ENCODE measurements around the gene DRC3.
"Not testable (repeated sequence)": the region's sequence is repeated elsewhere in the genome, so short reads cannot be mapped to it uniquely, and the experiment has no call there.

Gene DRC3

DNA sequence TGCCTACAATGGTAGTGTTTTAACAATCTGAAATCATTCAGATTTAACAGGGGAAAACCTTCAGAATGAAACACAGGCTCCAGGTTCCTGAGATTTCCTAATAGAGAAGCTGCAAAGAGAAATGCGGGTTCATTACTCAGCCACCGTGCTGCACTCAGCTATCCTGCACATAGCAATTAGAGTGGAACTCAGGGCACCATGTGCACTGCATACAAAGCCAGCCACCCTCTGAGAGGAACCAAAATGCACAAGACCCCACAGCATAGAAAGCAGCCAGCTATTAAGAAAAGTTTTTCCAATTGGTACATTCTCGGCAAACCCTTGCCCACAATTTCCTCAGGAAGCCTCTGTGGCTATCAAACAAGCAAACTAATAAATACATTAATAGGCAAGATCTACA lies 37.9 kb upstream of the DRC3 start:
- TF ChIP-seq, protein P1, sequence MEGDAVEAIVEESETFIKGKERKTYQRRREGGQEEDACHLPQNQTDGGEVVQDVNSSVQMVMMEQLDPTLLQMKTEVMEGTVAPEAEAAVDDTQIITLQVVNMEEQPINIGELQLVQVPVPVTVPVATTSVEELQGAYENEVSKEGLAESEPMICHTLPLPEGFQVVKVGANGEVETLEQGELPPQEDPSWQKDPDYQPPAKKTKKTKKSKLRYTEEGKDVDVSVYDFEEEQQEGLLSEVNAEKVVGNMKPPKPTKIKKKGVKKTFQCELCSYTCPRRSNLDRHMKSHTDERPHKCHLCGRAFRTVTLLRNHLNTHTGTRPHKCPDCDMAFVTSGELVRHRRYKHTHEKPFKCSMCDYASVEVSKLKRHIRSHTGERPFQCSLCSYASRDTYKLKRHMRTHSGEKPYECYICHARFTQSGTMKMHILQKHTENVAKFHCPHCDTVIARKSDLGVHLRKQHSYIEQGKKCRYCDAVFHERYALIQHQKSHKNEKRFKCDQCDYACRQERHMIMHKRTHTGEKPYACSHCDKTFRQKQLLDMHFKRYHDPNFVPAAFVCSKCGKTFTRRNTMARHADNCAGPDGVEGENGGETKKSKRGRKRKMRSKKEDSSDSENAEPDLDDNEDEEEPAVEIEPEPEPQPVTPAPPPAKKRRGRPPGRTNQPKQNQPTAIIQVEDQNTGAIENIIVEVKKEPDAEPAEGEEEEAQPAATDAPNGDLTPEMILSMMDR (IDR thresholded peaks at IDR 0.05; ENCODE audit: low read depth, low read length, missing control alignments) = no peak
- no peak overlapping the region for H3K4me3 ChIP-seq (ENCODE audit: low read depth, low read length)

DNA sequence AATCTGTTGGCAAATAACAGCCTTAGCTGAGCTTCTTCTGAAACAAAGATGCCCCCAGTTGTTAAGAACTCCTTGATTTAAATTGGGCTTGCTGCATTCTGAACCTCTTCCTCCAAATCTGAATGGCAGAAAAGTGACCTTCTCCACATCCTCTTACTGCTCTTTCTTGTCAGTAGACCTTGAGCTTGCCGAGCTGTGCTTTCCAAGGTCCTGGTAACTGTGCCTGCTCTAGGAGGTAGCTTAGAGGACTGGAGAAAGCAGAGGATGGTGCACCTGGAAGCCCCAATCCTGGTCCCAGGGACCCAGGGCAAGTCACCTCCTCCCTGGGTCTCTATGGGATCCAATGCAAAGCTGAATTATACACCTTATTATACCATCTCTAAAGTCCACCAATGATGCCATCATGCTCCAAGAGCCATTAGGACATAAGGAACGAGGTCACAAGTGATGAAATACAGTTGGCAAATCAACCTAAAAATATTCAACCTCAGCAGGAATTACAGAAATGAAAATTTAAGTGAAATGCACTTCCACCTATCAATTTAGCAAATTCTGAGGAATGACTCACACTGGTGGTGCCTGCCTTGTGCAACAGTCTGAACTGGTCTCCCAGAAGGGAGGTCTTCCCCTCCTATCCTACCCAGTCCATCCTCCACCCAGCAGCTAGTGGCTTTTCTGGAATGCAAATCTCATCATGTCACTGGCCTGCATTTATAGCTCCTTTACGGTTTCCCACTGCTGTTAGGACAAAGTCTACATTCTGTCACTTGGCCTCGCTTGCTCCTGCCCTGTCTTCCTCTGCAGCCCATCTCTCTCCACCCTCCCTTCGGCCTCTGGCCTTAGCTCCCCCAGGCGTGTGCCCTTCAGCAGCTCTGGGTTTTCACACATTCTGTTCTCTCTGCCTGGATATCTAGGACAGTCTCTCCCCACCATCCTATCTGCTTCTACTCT lies 37.1 kb upstream of the DRC3 start:
- DNase-seq (ENCODE audit: low read depth) = no peak
- TF ChIP-seq, protein P1 (IDR thresholded peaks at IDR 0.05; ENCODE audit: low read depth, low read length, missing control alignments) = no peak
- no peak overlapping the region for H3K4me3 ChIP-seq (ENCODE audit: low read depth, low read length)

More for the DNA sequence above, 37.9 kb upstream of the DRC3 start:
- no peak for DNase-seq (ENCODE audit: low read depth)

DNA sequence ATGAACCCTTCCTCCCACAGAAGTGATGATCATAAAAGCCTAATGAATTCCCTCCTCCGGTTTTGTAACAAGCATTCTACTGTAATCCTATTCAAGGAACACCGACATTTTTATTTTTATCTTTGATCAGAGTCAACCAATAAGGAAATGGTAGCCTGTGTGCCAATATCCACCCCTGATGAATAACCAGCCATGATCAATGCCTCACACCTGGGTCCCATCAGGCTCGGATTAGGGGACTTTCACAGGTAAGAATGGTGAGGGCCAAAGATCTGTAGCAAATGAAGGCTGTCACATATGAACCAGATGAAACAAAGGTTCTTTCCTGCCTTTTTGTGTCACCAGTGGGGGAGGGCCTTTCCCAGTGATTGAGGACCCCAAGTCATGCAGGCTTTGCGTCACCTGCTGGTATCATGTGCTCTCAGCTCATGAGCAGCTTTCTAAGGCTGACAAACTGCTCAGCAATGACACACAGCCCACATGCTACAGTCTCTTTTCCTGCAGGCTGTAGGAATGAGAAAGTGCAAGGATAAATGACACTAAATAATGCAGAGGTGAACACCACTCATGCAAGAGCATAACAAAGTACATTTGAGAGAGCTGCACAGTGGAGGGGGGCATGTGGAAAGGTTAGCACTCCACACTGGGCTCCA lies 35.3 kb upstream of the DRC3 start:
- DNase-seq (ENCODE audit: low read depth) = no peak

DNA sequence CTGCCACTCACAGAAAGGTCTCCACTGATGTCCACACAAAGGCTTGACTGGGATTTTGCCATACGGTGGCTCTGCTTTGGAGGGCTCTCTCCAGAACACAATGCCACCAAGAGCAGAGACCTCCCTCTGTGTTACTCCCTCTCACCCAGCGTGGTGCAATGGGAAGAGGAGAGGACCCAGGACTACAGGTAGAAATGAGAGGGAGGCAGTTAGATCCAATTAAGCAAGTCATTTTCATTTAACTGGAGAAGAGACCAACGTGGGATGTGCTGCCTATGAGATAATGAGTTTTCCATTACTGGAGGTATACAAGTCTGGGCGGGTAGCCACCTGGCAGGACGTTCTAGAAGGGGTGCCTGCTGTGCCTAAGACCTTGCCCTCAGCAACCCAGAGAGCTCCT lies 34.7 kb upstream of the DRC3 start:
- H3K4me3 ChIP-seq (ENCODE audit: low read depth, low read length) = no peak overlapping the region
- DNase-seq (ENCODE audit: low read depth) = no peak
- TF ChIP-seq, protein P1 (IDR thresholded peaks at IDR 0.05; ENCODE audit: low read depth, low read length, missing control alignments) = no peak

More for the DNA sequence above, 35.3 kb upstream of the DRC3 start:
- TF ChIP-seq, protein P1 (IDR thresholded peaks at IDR 0.05; ENCODE audit: low read depth, low read length, missing control alignments) = no peak
- H3K4me3 ChIP-seq (ENCODE audit: low read depth, low read length) = no peak overlapping the region

DNA sequence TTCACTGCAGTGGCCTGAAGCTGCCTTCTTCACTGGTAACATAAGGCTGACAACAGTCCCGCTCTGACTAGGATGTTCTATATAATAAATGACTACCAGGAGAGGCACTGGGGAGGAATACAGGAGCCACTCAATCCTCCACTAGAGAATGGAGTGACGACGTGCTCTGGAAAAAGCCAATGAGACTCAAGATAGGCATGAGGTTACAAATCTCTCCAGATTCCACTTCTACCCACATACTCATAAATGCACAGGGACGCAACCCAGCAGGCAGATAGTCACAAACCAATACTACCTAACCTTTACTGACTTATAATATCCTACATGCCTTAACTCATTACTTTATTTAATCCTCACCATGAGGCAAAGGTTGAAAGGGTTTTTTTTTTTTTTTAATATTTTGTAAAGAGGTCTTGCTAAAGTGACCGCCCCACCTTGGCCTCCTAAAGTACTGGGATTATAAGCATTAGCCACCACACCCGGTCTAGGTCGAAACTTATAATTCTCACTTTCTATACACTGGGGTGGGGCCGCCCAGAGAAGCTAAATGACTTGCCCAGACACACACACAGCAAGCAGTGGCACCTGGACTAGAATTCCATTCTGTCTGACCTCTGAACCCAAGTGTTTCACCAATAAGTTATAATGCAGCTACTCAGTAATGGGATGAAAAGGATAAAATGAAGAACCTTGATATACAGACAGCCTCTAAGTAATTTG lies 34.1 kb upstream of the DRC3 start:
- TF ChIP-seq, protein P1 (IDR thresholded peaks at IDR 0.05; ENCODE audit: low read depth, low read length, missing control alignments) = no peak
- no peak overlapping the region for H3K4me3 ChIP-seq (ENCODE audit: low read depth, low read length)
- peak; percentile 45 for DNase-seq (ENCODE audit: low read depth)

DNA sequence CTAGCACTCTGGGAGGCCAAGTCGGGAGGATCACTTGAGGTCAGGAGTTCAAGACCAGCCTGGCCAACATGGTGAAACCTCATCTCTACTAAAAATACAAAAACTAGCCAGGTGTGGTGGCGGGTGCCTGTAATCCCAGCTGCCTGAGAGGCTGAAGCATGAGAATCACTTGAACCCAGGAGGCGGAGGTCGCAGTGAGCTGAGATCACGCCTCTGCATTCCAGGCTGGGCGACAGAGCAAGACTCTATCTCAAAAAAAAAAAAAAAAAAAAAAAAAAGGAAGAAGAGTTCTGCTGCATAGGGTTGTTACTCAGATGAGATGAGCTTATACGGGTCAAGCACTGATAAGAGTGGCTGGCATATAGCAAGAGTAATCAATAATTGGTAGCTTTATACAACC lies 32.7 kb upstream of the DRC3 start:
- not testable (repeated sequence) for H3K4me3 ChIP-seq (ENCODE audit: low read depth, low read length); DNase-seq (ENCODE audit: low read depth)

DNA sequence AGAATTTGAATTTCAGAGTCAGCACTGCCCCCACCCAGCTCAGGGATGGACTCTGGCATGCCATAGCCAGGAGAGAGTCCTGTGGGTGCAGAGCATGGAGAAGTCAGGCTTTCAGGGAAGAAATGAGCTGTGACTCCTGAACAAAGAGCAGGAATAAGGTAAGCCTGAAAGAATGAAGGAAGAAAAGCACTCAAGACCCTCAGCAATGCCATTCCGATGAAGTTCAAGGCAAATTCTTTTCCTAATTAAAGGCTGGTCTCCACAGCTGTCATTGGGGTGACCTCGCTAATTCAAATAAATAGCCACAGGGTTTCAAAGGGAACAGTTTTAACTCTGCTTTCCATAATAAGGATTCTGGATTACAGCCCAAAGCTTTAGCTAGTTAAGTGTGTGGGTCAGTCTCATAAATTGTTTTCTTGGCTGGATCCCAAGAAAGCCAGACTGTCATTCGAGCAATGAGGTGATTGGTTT lies 32.2 kb upstream of the DRC3 start:
- no peak for DNase-seq (ENCODE audit: low read depth)
- TF ChIP-seq, protein P1 (IDR thresholded peaks at IDR 0.05; ENCODE audit: low read depth, low read length, missing control alignments) = no peak
- H3K4me3 ChIP-seq (ENCODE audit: low read depth, low read length) = no peak overlapping the region
